HG02678 (cell line): Measurements from ENCODE around the gene CLTA.

Source experiments
- ATAC-seq: cut with Tn5 transposase; IDR thresholded peaks from one replicate; pipeline ENCODE4 v1.9.1; 2021; ENCODE audit warnings: mild to moderate bottlenecking, moderate library complexity; ENCODE audit not compliant: unreplicated experiment

Gene CLTA, protein sequence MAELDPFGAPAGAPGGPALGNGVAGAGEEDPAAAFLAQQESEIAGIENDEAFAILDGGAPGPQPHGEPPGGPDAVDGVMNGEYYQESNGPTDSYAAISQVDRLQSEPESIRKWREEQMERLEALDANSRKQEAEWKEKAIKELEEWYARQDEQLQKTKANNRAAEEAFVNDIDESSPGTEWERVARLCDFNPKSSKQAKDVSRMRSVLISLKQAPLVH

DNA sequence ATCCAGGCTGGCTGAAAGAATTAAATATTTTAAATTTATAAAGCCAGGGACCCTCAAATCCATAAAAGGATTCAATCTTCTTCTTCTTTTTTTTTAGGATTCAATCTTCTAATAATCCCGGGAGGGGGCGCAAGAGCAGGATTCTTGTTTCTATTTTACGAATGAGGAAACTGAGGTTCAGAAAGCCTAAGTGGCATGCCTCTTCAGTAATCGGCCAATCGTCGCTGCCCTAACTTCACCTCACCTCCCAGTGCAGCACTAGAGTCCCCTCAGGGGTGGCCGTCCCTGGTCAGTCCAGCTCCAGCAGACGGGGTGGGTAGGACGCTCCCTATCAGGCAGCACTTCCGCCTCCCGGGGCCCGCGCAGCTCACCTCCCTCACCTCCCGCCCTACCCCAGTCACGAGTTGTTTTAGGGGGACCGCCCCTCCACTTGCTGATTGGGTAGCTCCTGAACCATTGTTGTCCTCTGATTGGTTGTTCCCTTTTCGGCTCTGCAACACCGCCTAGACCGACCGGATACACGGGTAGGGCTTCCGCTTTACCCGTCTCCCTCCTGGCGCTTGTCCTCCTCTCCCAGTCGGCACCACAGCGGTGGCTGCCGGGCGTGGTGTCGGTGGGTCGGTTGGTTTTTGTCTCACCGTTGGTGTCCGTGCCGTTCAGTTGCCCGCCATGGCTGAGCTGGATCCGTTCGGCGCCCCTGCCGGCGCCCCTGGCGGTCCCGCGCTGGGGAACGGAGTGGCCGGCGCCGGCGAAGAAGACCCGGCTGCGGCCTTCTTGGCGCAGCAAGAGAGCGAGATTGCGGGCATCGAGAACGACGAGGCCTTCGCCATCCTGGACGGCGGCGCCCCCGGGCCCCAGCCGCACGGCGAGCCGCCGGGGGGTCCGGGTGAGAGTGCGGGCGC, at the start of gene CLTA:
TSS of gene CLTA (plus strand) at position 534 of the 902 bp plus-strand sequence. CDS start at position 670, 136 bp downstream.
- peak; percentile 99 for ATAC-seq

DNA sequence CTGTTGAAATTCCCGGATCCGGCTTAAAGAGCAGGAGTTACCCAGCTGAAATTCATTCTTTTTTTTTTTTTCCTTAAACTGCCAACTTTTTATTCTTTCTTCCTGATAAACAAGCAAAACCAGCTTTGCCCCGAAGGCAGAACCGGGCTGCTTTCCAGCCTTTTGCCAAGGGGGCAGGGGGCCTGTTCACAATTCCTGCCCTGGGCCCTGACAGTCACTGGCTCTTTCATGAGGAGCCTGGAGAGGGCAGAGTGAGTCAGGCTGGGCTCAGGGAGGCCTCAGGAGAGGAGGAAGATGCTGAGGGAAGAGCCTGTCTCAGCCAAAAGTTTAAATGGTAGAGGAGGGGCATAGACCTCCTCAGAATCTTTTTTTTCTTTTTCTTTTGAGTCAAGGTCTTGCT, 49.4 kb upstream of the CLTA start:
- ATAC-seq = no peak

DNA sequence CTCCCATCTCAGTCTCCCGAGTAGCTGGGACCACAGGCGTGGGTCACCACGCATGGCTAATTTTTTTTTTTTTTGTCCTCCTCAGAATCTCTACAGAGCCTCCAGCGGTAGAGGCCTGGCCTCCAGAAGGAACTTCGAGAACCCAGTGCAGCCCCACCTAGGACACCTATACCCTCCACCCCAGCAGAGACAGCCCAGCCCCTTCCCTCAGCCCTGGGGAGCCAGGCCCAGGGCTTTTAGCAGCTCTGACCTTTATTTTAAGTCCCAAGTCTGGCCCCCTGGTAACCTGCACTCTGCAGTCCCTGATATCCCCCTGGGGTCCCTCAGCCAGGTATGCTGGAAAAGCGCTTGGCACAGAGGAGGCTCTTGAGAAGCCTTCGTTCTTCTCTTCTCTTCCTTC, 49.0 kb upstream of the CLTA start:
- no peak for ATAC-seq

DNA sequence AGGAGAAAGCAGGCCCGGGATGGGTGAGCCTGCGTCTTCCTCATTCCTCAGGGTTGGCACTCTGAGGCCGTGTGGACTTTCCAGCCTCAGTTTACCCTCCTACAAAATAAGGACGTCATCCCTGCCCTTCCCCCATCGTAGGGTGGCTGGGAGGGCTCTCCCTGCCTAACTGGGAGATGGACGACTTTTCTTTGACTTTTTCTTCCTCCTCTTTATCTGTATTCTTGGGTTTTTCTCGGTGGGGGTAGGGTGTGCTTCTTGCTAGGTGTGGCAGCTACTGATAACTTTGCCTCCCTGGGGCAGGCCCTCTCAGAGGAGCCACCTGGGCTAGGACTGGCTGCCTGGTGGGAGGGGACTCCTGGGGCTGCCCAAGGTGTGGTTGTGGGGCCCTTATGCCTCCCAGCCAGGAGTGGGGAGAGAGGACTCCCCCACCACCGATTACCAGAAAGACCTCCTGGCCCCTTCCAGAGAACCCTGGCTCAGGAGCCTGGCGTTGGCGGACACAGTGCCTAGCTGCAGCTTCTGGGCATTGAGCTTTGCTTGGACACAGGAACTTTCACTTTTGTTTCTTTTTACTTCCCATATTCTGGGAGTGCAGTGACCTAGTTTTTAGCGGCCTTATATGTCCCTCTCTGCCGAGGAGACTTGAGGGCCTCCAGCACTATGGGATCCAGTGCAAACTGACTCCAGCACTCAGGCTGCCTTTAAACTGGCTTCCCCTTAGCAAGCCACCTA, 48.0 kb upstream of the CLTA start:
- no peak for ATAC-seq

DNA sequence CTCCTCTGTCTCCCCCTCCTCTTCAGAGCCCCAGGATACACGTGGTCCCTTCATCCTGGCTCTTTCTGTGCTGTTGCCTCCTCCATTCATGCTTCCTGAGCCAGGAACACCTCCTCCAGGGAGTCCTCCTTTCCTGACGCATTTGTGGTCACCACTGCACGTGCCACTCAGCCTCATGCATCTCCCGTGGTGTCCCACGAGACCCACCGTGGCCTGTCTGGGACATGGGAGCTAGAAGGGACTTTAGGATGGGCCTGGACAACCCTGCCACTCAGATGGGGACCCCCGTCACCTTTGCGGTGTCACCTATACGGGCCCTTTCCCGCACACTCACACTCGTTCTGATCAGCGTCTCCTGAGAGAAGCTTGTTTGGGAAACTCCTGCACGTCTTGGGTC, 47.5 kb upstream of the CLTA start:
- ATAC-seq = no peak

DNA sequence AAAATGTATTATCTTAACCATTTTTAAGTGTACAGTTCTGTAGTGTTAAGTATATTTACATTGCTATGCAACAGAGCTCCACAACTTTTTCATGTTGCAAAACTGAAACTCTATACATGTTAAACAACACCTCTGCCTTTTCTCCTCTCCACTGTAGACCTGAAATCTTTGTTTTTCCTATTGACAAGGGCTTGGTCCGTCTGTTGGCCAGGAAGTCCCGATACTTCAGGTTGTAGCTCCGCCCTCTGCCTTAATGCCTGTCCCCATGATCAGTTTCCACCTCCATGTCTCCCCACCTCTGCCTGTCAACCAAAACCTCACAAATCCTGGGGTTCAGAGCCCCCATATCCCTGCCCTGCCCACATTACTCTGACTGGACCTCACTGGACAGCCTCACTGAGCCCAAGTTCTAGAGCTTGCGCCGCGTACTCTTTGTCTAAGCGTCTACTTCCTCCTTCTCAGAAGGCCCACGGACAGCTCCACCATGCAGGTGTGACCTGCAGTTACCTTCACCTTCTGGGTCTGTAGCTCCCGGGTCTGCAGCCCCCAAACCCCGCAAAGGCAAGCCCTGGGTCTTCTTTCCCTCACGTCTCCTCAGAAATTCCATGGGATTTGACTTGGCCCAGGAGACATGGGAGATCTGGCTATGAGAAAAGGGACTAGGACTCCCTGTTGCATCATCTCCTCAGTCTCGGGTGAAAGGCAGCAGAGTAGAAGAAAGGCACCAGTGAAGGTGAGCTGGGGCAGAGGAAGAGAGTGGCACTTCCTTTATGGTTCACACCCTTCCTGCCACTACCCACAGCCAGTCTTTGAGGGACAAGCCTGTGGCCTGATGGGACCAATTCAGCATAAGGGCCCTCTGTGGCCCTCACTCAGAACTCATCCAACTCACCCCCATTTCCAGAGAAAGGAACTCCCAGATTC, 46.1 kb upstream of the CLTA start:
- no peak for ATAC-seq

DNA sequence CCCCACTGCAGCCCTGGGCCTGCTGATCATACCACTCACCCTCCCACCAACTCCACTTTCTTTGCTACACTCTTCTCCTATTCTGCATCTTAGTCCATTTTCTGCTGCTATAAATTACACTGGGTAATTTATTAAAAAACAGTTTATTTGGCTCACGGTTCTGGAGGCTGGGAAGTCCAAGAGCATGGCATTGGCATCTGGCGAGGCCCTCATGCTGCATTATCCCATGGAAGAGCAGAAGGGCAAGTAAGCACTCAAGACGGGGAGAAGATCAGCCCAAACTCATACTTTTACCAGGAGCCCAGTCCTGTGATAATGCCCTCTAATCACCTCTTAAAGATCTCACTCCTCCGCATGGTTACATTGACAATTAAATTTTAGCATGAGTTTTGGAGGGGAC, 44.8 kb upstream of the CLTA start:
- no peak for ATAC-seq

DNA sequence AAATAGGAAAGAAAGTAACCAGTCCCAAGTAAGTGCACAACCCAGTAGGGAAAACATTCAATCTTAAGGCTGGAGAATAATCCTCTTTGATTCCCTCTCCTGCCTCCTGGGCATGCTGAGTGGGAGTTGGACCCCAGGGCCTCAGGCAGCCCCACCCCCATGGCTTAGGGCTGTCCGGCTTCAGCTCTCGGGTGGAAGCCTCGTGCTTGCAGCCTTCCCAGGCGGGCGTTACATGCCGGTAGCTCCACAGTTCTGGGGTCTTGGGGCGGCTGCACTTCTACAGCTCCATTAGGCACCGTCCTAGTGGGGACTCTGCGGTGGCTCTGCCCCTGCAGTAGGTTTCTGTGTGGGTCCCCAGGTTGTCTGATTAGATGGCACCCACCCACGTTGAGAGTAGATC, 44.1 kb upstream of the CLTA start:
- no peak for ATAC-seq

DNA sequence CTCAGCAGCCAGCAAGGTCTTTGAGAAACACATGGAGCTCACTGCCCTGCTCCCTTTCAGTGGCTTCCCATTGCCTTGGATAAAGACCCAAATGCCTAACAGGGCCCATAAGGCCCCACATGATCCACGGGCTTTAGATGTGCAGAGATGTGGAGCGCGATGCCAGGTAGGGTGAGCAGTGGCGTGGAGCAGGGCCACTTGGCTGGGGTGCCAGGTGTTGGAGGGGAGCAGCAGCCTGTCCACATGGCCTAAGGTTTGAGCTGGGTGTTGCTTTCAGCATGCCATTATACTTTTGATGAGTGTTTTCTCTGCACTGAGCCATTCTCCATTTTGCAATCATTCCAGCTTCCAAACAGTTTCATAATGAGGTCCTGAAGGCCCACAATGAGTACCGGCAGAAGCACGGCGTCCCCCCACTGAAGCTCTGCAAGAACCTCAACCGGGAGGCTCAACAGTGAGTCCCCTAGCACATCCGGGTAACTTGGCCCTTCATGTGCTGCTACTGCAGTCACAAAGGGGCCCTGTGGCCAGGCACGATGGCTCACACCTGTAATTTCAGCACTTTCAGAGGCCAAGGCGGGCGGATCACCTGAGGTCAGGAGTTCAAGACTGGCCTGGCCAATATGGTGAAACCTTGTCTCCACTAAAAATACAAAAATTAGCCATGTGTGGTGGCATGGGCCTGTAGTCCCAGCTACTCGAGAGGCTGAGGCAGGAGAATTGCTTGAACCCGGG, 43.1 kb upstream of the CLTA start:
- ATAC-seq = no peak

DNA sequence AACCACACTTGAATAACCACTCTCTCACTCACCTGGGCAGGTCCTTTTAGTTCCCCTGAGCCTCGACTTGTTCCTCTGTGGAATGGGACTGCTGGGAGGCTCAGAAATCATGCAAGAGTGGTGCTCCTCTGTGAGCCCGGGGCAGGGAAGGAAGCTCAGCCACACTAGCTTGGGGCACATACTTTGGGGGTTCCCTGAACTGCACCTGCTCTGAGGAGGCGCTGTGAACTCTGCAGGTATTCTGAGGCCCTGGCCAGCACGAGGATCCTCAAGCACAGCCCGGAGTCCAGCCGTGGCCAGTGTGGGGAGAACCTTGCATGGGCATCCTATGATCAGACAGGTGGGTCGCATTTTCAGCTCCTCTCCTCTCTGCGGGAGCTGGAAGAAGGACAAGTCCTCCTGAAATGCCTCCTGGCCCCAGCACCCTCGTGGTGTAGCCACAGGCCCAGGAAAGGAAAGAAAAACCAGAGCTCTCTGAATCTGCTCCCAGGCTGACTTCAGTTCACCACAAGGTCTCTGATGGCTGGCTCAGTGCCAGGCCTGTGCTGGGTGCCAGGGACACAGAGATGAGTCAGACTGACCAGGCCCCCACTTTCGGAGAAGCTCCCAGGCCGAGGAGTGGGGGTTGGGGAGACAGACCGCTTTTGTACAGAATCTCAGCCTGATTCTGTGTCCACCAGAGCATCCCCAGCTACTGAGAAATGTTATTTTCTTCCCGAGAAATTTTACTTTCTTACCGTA, 42.2 kb upstream of the CLTA start:
- ATAC-seq = peak; percentile 48

DNA sequence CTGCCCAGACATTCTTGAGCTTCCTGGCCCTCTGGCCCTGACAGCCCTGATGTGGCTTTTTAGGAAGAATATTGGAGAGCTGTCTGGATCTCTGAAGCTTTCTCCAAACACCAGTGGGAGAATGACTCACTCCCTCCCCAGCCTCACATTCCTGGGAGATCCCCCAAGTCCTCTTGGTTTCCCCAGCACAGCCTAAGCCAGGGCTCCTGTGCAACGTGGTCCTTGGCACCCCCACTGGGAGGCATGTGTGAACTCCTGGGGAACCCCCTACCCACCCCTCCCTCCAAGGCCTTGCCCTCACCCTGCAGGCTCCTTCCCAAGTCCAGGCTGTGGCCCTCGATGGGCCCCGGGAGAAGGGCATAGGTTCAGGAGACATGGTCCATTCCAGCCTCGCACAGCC, 41.5 kb upstream of the CLTA start:
- ATAC-seq = no peak

DNA sequence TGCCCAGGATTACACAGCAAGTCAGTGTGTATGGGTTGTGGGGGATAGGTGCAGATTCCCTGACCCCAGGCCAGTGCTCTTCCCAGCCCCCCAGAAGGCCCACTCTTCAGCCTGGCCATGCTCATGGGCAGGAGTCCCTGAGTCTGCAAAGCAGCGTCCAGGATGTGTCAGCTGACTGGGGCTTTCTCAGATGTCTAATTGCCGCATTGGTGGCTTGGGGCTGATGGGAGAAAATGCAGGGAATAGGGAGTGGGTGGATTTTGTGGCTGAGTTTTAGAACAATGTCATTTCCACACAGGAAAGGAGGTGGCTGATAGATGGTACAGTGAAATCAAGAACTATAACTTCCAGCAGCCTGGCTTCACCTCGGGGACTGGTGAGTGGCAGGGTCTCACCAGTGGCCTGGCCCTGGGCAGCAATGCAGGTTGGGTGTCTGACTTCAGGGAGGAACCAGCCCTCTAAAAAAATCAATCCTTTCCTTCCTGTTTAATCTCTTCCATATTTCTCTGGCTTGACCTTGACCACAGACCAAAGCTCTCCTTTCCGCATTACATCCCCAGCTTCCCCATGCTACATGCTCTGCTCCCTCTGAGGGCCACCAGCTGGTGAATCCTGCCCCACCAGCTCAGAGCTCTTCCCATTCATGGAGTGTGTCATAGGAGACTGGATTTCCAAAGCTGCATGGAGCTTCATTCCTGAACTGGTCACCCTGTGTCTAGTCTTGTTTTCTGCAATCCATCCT, 40.0 kb upstream of the CLTA start:
- no peak for ATAC-seq

DNA sequence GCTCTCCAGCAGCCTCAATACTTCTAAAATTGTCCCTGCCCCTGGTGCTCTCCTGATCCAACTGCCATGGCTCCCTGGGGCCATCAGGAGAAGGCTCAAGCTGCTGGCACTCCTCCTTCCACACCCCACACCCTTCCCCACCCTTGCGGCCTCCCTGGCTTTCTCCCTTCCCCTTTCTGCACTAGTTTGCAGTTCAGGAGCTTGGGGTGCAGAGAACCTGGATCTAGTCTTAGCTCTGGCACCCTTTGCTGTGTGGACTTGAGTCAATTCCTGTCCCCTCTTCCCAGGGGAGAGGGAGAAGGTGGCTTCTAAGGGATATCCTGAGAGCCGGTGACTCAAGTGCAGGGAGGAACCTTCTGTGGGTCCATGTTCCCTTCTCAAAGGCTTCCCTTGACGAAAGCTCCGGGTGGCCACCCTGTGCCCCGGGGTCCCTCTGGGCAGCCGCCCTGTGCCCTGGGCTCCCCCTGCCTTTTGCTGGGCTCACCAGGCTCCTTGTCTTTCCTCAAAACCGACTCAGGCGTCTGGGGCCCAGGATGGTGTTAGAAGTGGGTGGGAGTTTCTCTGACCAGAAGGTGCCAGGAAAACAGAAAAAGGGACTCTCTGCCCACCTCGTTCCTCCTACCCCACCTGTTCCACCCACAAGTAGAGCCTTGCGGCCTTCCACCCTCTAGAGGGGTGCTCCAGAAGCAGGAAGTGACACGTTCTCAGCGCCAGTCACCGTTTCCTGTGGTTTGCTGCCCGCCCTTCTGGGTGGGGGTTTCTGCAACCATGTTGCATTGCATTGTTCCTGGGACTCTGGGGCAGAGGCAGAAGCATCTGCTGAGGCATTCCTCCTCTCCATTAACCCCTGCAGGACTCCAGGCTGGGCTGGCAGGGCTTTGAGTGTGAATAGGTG, 39.2 kb upstream of the CLTA start:
- ATAC-seq = peak; percentile 86

DNA sequence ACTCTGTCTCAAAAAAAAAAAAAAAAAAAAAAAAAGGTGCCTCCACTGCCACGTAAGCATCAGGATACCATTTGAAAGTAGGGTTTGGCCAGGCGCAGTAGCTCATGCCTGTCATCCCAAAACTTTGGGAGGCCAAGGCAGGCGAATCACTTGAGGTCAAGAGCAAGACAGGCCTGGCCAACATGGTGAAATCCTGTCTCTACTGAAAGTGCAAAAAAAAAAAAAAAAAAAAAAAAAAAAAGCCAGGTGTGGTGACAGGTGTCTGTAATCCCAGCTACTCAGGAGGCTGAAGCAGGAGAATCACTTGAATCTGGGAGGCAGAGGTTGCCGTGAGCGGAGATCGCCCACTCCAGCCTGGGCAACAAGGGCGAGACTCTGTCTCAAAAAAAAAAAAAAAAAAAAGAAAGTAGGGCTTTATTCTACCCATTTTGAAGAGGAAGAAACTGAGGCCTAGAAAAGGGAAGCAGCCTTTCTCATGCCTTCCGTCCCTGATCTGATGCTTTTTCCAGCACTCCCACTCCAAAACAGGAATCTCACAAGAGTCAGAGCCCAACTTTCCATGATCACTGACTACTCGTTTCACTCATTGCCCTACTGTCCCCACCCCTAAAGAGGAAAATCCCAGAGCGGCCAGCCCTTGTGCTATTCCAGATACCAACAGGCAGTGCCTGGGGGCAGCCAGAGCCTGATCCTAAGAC, 37.8 kb upstream of the CLTA start:
- ATAC-seq = no peak

DNA sequence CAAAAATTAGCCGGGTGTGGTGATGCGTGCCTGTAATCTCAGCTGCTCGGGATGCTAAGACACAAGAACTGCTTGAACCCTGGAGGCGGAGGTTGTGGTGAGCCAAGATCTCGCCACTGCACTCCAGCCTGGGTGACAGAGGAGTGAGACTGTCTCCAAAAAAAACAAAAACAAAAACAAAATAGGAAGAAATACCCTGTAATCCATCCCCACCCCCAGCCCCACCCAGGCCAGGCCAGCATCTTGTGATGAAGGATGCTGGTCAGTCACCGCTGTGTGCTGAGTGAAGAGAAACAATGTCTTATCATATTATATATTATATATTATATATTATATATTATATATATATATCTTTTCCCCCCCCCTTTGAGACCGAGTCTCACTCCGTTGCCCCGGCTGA, 37.0 kb upstream of the CLTA start:
- no peak for ATAC-seq

DNA sequence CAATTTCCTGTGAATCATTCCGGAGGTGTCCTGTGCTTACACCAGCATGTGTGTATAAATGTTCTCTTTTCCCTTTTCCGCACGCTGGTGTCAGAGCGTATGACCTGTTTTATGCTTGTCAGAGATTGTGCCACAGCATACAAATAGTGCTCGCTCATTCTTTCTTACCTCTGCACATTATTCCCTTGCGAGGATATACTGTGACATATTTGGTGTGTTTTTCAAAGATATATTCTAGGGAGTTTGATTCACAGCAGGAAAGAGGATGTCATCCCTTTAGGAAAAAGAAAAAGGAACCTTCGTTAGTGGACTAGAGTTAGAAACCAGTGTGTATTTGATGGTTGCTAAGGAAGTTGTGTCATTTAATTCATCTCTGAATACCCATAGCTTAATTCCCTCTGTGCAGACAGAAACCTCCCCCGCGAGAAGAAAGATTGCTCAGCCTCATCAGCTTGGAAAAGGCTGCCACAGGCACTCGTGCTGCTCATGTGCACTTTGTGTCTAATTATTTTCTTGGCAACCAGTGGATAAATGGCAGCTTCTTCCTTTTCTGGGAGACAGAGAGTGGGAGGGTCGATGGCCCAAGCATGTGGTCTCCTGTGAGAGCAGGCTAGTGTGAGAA, 36.3 kb upstream of the CLTA start:
- no peak for ATAC-seq

DNA sequence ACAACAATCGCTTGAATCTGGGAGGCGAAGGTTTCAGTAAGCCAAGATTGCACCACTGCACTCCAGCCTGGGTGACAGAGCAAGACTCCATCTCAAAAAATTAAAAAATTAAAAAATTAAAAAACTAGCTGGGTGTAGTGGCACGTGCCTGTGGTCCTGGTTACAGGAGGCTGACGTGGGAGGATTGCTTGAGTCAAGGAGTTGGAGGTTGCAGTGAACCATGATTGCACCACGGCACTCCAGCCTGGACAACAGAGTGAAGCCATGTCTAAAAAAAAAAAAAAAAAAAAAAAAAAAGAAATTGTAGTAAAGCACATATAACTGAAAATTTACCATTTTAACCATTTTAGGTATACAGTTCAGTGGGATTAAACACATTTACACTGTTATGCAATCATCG, 34.6 kb upstream of the CLTA start:
- ATAC-seq = no peak
